ENCODE results near the gene OPA3. TPM values are rescaled to one million over a fixed set of nuclear protein-coding genes. Genes with fewer than 3 reads are reported as not detected.

Gene OPA3
- total RNA-seq, 1 experiment from 2014 or later = 11.1 TPM

DNA sequence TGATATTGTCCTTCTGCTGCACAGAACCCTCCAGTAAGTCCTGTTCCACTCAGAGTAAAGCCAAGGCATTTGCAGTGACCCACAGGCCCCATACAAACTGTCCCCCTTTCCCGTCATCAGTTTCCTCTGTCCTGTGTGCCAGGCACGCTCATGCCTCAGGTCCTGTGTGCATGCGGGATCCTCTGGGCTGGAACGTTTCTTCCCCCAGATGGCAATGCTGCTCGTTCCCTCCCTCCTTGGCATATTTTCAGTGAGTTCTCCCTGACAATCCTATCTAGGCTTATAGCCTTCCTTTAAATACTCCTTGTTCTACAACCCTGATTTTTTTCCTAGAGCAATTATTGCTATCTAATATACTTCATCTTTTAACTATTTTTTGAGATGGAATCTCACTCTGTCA, 5.7 kb downstream of the OPA3 start:
- H3K36me3 ChIP-seq (ENCODE audit: control insufficient read depth in 1 of 2, insufficient read depth in 2 of 2, low read length in 2 of 2) = no peaks in the 10 kb centered on the region
- ChIA-PET CTCF (no interaction called here), POLR2A (no interaction called here), RAD21 (ENCODE audit: low non-redundant PET in 1 of 2, low total read pairs in 2 of 2, uncharacterized antibody in 2 of 2, unreplicated experiment in 2 of 2) (no interaction called here)
- no peak overlapping the region for H3K4me3 ChIP-seq (replicated peaks in 1 of 2; ENCODE audit: low read depth in 1 of 2, low read length in 2 of 2)
- ATAC-seq (no peak), DNase-seq (ENCODE audit: low read depth, low spot score) (no peak)
- no peaks in the 10 kb centered on the region for H3K27me3 ChIP-seq (ENCODE audit: insufficient read depth, low read length)
- no peak overlapping the region for H2AFZ ChIP-seq (ENCODE audit: low read depth, low read length, poor library complexity, severe bottlenecking)
- H3K4me1 ChIP-seq (ENCODE audit: control insufficient read depth in 1 of 2, insufficient read depth in 2 of 2, low read length in 2 of 2) = peaks cover 5 to 21% of the 10 kb centered on the region in 2 experiments
- BruUV-seq (replicated peaks) = no TSS peak
- H4K20me1 ChIP-seq (ENCODE audit: insufficient read depth) = no peaks in the 10 kb centered on the region
- no peaks in the 10 kb centered on the region for H3K9me3 ChIP-seq (ENCODE audit: control insufficient read depth in 1 of 2, insufficient read depth in 1 of 2, low read depth in 1 of 2, low read length in 2 of 2)
- intact Hi-C loops (cut with micrococcal nuclease) = no loop called here
- H3K27ac ChIP-seq (ENCODE audit: low read depth, low read length) = no peak overlapping the region
- H3K4me2 ChIP-seq (ENCODE audit: low read length) = no peak overlapping the region
- H3K79me2 ChIP-seq (ENCODE audit: insufficient read depth, low read length) = peaks cover 44% of the 10 kb centered on the region
- no peak overlapping the region for H3K9ac ChIP-seq (ENCODE audit: low read length)
- no peaks in the 10 kb centered on the region for H3K9me2 ChIP-seq (ENCODE audit: insufficient read depth)
- TF ChIP-seq RAD21 (IDR thresholded peaks at IDR 0.05; ENCODE audit: low read depth) (no peak), ZFX (IDR thresholded peaks at IDR 0.05) (no peak), SIN3A (IDR thresholded peaks at IDR 0.05; ENCODE audit: low read depth) (no peak), SP1 (IDR thresholded peaks at IDR 0.05; ENCODE audit: low read depth) (no peak), CBX3 (IDR thresholded peaks at IDR 0.05; ENCODE audit: low read depth) (no peak), POLR2AphosphoS5 (IDR thresholded peaks at IDR 0.05; ENCODE audit: low read depth, low read length) (no peak), ELF1 (IDR thresholded peaks at IDR 0.05; ENCODE audit: borderline replicate concordance, low read depth) (no peak), ZNF274 (IDR thresholded peaks at IDR 0.05; ENCODE audit: low read depth, low read length) (no peak), JUND (IDR thresholded peaks at IDR 0.05) (no peak)
- TF ChIP-seq, protein P1, sequence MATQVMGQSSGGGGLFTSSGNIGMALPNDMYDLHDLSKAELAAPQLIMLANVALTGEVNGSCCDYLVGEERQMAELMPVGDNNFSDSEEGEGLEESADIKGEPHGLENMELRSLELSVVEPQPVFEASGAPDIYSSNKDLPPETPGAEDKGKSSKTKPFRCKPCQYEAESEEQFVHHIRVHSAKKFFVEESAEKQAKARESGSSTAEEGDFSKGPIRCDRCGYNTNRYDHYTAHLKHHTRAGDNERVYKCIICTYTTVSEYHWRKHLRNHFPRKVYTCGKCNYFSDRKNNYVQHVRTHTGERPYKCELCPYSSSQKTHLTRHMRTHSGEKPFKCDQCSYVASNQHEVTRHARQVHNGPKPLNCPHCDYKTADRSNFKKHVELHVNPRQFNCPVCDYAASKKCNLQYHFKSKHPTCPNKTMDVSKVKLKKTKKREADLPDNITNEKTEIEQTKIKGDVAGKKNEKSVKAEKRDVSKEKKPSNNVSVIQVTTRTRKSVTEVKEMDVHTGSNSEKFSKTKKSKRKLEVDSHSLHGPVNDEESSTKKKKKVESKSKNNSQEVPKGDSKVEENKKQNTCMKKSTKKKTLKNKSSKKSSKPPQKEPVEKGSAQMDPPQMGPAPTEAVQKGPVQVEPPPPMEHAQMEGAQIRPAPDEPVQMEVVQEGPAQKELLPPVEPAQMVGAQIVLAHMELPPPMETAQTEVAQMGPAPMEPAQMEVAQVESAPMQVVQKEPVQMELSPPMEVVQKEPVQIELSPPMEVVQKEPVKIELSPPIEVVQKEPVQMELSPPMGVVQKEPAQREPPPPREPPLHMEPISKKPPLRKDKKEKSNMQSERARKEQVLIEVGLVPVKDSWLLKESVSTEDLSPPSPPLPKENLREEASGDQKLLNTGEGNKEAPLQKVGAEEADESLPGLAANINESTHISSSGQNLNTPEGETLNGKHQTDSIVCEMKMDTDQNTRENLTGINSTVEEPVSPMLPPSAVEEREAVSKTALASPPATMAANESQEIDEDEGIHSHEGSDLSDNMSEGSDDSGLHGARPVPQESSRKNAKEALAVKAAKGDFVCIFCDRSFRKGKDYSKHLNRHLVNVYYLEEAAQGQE (IDR thresholded peaks at IDR 0.05; ENCODE audit: low read depth) = no peak
